ENCODE measurements around the gene LHFPL6. TPM values are rescaled to one million over a fixed set of nuclear protein-coding genes. Genes with fewer than 3 reads are reported as not detected.

Gene LHFPL6
- total RNA-seq, 1 donor from 2014 or later: 146 TPM

GRCh38 chr13:39527961-39528660, 74.9 kb downstream of the LHFPL6 start:
- ATAC-seq: peak; percentile 49
- intact Hi-C loops (cut with DNase I): no loop called here

GRCh38 chr13:39527301-39527700, 75.7 kb downstream of the LHFPL6 start:
- intact Hi-C loops (cut with DNase I): no loop called here
- ATAC-seq (no peak), DNase-seq (ENCODE audit: low spot score) (no peak)

More at GRCh38 chr13:39527961-39528660, 74.9 kb downstream of the LHFPL6 start:
- no peak for DNase-seq (ENCODE audit: low spot score)

DNA sequence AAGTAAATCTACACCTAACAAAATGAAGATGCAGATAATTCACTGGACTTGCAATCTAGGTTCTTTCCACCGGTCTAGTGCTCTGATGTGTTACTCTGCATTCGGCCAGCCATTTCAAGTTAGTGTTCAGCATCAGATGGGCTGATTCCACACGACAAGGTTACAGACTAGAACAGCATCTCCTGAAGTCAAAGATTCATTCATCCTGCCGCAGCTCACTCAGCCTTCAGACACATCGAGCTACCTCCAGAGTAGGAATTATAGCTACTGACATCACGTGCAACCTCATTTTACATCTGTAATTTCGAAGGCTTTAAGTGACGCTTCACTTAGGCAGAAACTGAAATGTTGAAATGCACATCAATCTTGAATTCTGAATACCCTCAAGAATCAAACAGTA, 76.5 kb downstream of the LHFPL6 start:
- DNase-seq (ENCODE audit: low spot score): no peak
- no peak for ATAC-seq
- intact Hi-C loops (cut with DNase I): no loop called here

DNA sequence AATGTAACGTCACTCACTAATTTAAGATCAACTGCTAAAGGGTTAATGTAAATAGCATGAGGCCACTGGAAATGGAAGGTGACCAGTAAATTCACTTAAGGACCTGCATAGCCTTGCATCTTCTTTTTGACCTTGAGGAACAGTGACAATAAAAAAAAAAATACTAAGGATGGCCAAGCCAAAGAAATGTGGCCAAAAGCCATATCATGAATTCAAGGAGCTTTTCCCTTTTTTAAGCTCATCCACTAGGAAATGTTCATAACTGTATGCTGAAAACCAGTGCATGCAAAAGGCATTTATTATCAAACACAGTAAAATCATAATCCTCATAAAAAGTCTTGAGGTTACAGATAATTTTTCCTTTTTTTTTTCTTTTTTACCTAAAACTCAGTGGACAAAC, 77.5 kb downstream of the LHFPL6 start:
- no peak for ATAC-seq
- intact Hi-C loops (cut with DNase I): no loop called here
- no peak for DNase-seq (ENCODE audit: low spot score)

- intact Hi-C loops (cut with DNase I): no loop called here
- ATAC-seq: no peak
- no peak for DNase-seq (ENCODE audit: low spot score)
Observed at GRCh38 chr13:39524795-39525194, 78.2 kb downstream of the LHFPL6 start.

DNA sequence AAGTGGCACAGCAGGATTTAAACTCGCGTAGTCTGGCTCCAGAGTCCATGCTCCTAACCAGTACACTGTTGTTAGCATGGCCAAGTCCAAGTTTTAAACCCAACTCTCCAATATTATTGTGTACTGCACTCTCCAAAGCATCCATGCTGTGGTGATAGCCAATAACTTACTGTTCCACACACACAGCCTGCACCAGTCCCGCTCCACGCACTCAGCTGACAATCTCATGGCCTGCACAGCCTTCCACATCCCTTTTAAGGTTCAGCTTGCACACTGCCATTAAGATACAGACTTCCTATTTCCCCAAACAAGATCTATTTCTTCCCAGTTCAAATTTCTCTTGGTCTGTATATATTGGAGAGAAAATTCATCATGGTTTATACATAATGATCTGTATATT, 80.7 kb downstream of the LHFPL6 start:
- intact Hi-C loops (cut with DNase I): no loop called here
- ATAC-seq (no peak), DNase-seq (ENCODE audit: low spot score) (no peak)

DNA sequence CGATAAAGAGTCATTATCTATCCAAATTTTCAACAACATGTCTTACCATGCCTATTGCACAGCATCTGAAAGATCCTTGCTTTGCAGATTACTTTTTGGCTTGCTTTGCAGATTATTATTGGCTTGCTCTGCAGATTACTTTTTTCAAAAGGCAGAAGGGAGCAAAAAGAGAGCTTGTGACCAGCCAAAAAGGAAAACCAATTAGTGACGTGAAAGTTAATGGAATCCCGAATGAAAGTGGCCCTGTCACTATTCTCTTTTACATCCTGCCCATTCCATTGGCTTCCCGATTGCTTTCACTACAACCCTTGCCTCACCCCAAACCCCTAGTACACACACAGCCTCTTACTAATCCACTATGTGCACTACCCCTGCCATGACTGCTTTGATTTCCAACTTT, 81.3 kb downstream of the LHFPL6 start:
- DNase-seq (ENCODE audit: low spot score) (no peak), ATAC-seq (no peak)
- intact Hi-C loops (cut with DNase I): no loop called here

GRCh38 chr13:39516096-39516495, 86.9 kb downstream of the LHFPL6 start:
- DNase-seq (ENCODE audit: low spot score): no peak
- intact Hi-C loops (cut with DNase I): no loop called here
- peak; percentile 41 for ATAC-seq

DNA sequence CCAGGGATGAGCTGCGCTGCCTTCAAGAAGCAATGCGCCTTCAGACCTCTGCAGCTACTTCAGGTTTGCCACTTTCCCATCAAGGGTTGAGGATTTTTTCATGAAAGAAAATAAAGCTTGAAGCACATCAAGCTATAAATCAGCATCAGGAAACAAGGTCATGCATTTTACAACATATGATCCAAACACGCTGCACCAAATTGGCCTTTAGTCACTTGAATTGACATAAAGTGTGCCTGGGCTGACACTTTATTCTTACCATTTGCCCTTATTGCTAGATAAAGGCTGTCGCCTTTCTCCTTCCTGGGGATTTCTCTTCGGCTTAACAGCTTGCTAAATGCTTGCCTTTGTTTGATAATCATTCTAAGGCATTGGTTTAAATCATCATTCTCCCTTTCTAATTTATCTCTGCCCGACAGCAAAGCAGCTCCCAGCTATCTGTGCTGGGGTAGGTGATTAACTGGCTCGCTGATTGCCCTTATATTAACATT, 87.7 kb downstream of the LHFPL6 start:
- intact Hi-C loops (cut with DNase I): no loop called here
- DNase-seq (ENCODE audit: low spot score) (no peak), ATAC-seq (no peak)

DNA sequence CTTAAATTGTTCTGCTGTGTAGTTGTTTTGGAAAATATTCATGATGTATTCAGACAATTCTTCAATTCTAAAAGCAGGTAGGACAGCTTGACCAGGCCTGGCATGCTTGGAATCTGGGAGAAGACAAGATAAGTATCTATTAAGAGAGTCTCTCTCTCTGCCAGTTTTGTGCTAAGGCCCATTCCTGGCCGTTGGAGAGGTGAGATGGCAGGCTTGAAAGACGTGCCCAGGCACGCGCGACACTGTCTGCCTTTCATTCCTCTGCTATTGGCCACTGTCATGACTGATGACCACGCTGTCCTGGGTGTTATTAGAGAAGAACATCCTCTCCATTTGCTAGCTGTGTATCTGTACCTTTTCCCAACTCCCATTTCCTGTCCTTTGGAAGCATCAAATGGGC, 90.3 kb downstream of the LHFPL6 start:
- intact Hi-C loops (cut with DNase I): no loop called here
- DNase-seq (ENCODE audit: low spot score): no peak
- ATAC-seq: no peak

- ATAC-seq: no peak
- intact Hi-C loops (cut with DNase I): no loop called here
- DNase-seq (ENCODE audit: low spot score): no peak
Observed at GRCh38 chr13:39510316-39510695, 92.7 kb downstream of the LHFPL6 start.

- ATAC-seq: no peak
- no peak for DNase-seq (ENCODE audit: low spot score)
- intact Hi-C loops (cut with DNase I): no loop called here
Observed at GRCh38 chr13:39509616-39510315, 93.2 kb downstream of the LHFPL6 start.

DNA sequence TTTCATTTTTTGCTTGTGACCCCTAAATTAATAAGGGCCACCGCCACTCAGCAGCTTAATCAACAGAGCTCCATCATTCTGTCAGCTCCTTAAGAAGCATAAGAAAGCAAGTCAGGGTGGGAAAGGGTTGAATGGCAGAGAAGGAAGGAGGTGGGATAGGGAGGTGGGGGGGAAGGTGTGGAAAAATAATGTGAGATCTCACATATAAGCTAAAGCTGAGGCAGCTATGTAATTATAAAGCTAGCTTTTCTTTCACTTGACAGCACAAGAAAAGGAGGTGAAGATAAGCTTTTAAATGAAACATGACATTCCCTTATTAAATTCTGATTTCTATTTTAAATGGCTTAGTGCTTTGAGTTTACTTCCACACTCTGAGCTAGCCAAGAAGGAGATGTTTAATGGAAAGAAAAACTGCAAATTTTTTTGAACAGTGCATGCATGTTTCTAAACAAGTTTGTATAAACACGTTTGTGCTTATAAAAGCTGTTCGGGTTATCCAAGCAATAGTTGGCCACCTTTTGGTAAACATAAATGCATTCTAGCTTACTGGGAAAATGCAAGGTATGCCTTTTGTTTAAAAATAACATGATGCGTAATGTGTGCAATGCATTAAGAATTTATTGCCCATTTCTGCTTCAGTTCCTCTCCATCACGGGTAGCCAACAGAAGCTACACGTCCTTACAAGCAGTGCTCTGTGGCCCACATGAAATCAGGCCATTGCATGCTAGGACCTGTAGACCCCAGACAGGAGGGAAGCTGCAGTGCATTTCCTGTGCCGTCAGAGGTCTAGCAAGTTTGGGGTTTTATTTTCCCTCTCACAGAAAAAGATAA, 96.2 kb downstream of the LHFPL6 start:
- DNase-seq (ENCODE audit: low spot score): no peak
- intact Hi-C loops (cut with DNase I): no loop called here
- ATAC-seq: no peak

DNA sequence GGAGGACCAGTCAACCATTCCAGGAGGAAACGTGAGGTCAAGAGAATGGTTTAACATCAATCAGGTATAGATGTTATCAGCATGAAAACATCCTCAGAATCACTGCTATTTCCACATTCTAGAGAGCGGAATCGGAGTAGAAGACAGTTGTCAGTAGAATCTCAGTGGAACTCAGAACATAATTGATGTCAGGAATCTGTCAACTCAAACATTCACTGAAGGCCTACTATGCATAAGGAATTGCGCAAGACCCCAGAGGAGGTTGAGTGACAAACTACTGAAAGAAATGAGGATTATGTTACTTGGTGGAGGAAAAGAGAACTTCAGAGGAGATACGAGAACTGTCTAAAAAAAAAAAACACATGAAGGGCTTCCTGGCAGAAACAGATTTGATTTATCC, 97.8 kb downstream of the LHFPL6 start:
- DNase-seq (ENCODE audit: low spot score) (no peak), ATAC-seq (no peak)
- intact Hi-C loops (cut with DNase I): no loop called here

DNA sequence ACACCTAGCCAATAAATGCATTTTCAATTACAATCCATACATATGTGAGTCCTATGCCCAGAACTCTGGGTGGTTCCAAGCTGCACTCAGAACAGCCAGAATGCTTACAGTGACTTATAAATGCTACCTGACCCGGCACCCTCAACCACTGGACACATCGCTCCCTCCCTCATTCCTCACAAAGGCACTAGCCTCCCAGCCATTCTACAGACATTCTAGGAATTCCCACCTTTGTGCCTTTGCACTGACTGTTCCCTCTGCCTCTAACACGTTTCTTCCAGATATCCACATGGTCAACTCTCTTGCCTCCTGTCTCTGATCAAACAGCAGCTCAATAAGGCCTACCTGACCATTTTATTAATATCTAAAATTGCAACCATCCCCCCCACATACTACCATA, 99.9 kb downstream of the LHFPL6 start:
- no peak for ATAC-seq
- intact Hi-C loops (cut with DNase I): no loop called here
- no peak for DNase-seq (ENCODE audit: low spot score)

GRCh38 chr13:39501702-39502324, 101.2 kb downstream of the LHFPL6 start:
- intact Hi-C loops (cut with DNase I): no loop called here
- DNase-seq (ENCODE audit: low spot score) (no peak), ATAC-seq (peak; percentile 32)

DNA sequence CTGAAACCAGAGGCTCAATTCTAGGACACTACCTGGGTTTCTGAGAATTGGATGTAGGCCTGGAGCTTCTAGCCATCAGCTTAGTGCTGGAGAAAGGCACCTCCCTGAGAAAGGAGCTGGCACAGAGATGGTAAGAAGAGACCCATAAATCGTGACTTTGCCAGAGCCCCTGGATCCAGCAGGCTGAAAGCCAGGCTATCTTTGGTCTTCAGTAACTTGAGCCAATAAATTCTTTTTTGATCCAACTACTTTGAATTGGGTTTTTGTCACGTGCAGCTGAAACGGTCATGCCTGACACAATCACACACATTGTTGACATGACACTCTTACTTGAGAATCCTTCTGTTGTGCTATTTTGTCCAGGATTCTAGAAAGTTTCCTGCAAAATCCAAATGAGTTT, 103.4 kb downstream of the LHFPL6 start:
- DNase-seq (ENCODE audit: low spot score) (no peak), ATAC-seq (no peak)
- intact Hi-C loops (cut with DNase I): loop anchor here (10.0 kb wide), 1 partner anchor 1715 kb away; no protein-coding TSS in a partner anchor

GRCh38 chr13:39498471-39499114, 104.4 kb downstream of the LHFPL6 start:
- intact Hi-C loops (cut with DNase I): loop anchor here (10.0 kb wide), 1 partner anchor 1714 kb away; no protein-coding TSS in a partner anchor
- DNase-seq (ENCODE audit: low spot score) (no peak), ATAC-seq (no peak)

DNA sequence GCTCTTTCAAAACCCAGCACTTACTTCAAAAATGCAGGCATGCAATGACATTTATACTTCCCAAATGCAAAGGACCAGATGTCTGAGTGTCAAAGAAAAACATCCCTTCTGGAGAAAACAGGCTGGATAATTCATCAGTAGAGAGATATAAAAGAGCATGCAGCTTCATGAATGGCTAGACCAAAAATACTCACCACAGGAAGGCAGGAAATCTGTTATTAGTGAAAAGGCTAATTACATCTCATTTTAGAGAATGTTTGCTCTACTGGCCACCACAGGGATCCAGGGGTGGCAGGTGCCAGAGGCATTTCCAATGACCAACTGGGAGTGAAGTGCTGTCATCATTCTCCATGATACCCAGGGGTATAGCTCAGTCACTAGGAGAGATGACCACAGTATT, 106.5 kb downstream of the LHFPL6 start:
- ATAC-seq (peak; percentile 28), DNase-seq (ENCODE audit: low spot score) (no peak)
- intact Hi-C loops (cut with DNase I): loop anchor here (10.0 kb wide), 1 partner anchor 1712 kb away; no protein-coding TSS in a partner anchor

All from sciatic nerve (tissue), 2 donors.